Psoas muscle (tissue), 8 donors: Measurements from ENCODE around the gene HES5. TPM values are rescaled to one million over a fixed set of nuclear protein-coding genes. Genes with fewer than 3 reads are reported as not detected.

Source experiments
- ATAC-seq, 4 donors: fragments of 200-7000 bp; cut with Tn5 transposase; one replicate each; pipeline ENCODE4 v1.9.1; 2020; ENCODE audit warnings: moderate library complexity in 3 of 4, mild to moderate bottlenecking in 2 of 4
- DNase-seq, 2 donors: peaks; one replicate each; pipeline ENCODE4 v3.0.0-alpha.2; 2020
- H3K27ac ChIP-seq: fragments of 200-600 bp; one replicate; pipeline ENCODE4 v1.8.0; 2022
- H3K27me3 ChIP-seq, 3 donors: fragments of 200-600 bp in 1 of 3; one replicate each; pipeline versions ENCODE4 v1.6.1 to v1.8.0; 2013 to 2022; ENCODE audit warnings: low read length in 2 of 3, mild to moderate bottlenecking in 2 of 3, moderate library complexity in 1 of 3; ENCODE audit not compliant: insufficient read depth in 3 of 3
- H3K36me3 ChIP-seq, 2 donors: fragments of 200-600 bp in 1 of 2; one replicate each; pipeline versions ENCODE4 v1.6.1 to v1.8.0; 2013 to 2022; ENCODE audit warnings: low read depth in 1 of 2, mild to moderate bottlenecking in 1 of 2, moderate library complexity in 1 of 2; ENCODE audit not compliant: insufficient read depth in 1 of 2
- H3K4me1 ChIP-seq: fragments of 200-600 bp; one replicate; pipeline ENCODE4 v1.8.0; 2022
- H3K4me3 ChIP-seq: fragments of 200-600 bp; one replicate; pipeline ENCODE4 v1.8.0; 2022; ENCODE audit warnings: mild to moderate bottlenecking
- H3K9me3 ChIP-seq: fragments of 200-600 bp; one replicate; pipeline ENCODE4 v1.8.0; 2022
- CTCF ChIP-seq: fragments of 200-600 bp; IDR thresholded peaks from one replicate; pipeline ENCODE4 v1.8.0; 2022; ENCODE audit warnings: antibody characterized with exemption
- WGBS, 3 donors: extraction: QIAGEN DNeasy Blood & Tissue Kit; methylation state at CpG; one replicate each; pipeline versions ENCODE4 v1.1.6 to v1.1.7; 2013; 5-methylcytosine and 5-hydroxymethylcytosine counted together
- intact Hi-C, 2 donors: fragments of 100-400 bp; cut with DNase I; formaldehyde crosslinking; loops; one replicate each; pipeline versions ENCODE4 v1.11.0 to v1.14.2; 2022
- polyA plus RNA-seq, 3 donors: library from polyadenylated mRNA; stranded (reverse); fragments of 200-250 nt; gene quantifications; one replicate each; pipeline ENCODE4 v1.2.3, GENCODE V29; 2013
- total RNA-seq, 4 donors: library from RNA; stranded (reverse); fragmentation: NEBNext Ultra II Directional in 2 of 4; extraction: Animal tissue kit (Norgen Biotek cat#: 25700) in 2 of 4; gene quantifications; one replicate each; pipeline versions ENCODE4 v1.2.1 to v1.2.4, GENCODE V29; 2021 to 2023
- donor health status: healthy with polysubstance abuse.
- donor health status: DM: no; HTN: no; CAD: no; lungs with moderate emphysema.
- donor health status: Bipolar disorder and iron deficiency.
- donor health status: healthy.
- donor health status: DM: yes; HTN: yes; CAD: no.
- donor health status: DM: no; HTN: no; CAD: no.
- donor health status: DM: no; HTN: no; CAD: no.
- donor health status: DM: yes; HTN: yes; CAD: no.

The HES5 gene
- total and polyA plus RNA-seq, 7 donors, result 0.13 to 0.77 (median 0.28) TPM; not detected in 1

GRCh38 chr1:2561446-2561845 lies 31.4 kb upstream of the HES5 start:
- no peaks in the 10 kb centered on the region for H3K36me3 ChIP-seq

GRCh38 chr1:2560299-2561073 lies 30.4 kb upstream of the HES5 start:
- WGBS, 3 donors, result 82 to 87% (median 83%) methylated on average over 15 of the region's 15 CpGs
- no peaks in the 10 kb centered on the region for H3K9me3 ChIP-seq
- ATAC-seq (no peak), DNase-seq (no peak)
- H3K4me3 ChIP-seq, result no peak overlapping the region
- intact Hi-C loops, result no loop called here
- H3K36me3 ChIP-seq, result no peaks in the 10 kb centered on the region
- H3K27me3 ChIP-seq, result peaks cover 0 to under 1% (median 0%) of the 10 kb centered on the region in 3 donors
- H3K27ac ChIP-seq, result no peak overlapping the region
- no peaks in the 10 kb centered on the region for H3K4me1 ChIP-seq
- TF ChIP-seq CTCF, result no peak

More at GRCh38 chr1:2561446-2561845, 31.4 kb upstream of the HES5 start:
- intact Hi-C loops, result no loop called here
- ATAC-seq (no peak), DNase-seq (no peak)
- Histone ChIP-seq H3K27me3 (peaks cover 0 to 5% (median under 1%) of the 10 kb centered on the region in 3 donors), H3K4me3 (no peak overlapping the region), H3K9me3 (no peaks in the 10 kb centered on the region), H3K4me1 (no peaks in the 10 kb centered on the region), H3K27ac (no peak overlapping the region)
- WGBS, 3 donors, result 80 to 86% (median 86%) methylated on average over 11 of the region's 11 CpGs
- no peak for TF ChIP-seq CTCF

- DNase-seq (no peak), ATAC-seq (no peak)
- no peaks in the 10 kb centered on the region for H3K9me3 ChIP-seq
- H3K4me3 ChIP-seq, result no peak overlapping the region
- H3K4me1 ChIP-seq, result no peaks in the 10 kb centered on the region
- TF ChIP-seq CTCF, result no peak
- no peak overlapping the region for H3K27ac ChIP-seq
- 75 to 78% (median 75%) methylated on average over 33 to 35 of the region's 35 CpGs for WGBS, 3 donors
- intact Hi-C loops, result no loop called here
- H3K36me3 ChIP-seq, result no peaks in the 10 kb centered on the region
- H3K27me3 ChIP-seq, result peaks cover 0 to 7% (median 3%) of the 10 kb centered on the region in 3 donors
Observed at GRCh38 chr1:2559509-2560298, 29.6 kb upstream of the HES5 start.

GRCh38 chr1:2558861-2559260 lies 28.8 kb upstream of the HES5 start:
- Histone ChIP-seq H3K4me1 (no peaks in the 10 kb centered on the region), H3K9me3 (no peaks in the 10 kb centered on the region), H3K4me3 (no peak overlapping the region), H3K27ac (no peak overlapping the region), H3K36me3 (no peaks in the 10 kb centered on the region), H3K27me3 (peaks cover 0 to 7% (median 3%) of the 10 kb centered on the region in 3 donors)
- no peak for TF ChIP-seq CTCF
- WGBS, 3 donors, result 87 to 94% (median 93%) methylated on average over 6 of the region's 6 CpGs
- DNase-seq, result no peak
- no peak for ATAC-seq
- intact Hi-C loops, result no loop called here
